SK-N-SH (cell line): Measurements from ENCODE around the gene GABARAPL2. TPM values are rescaled to one million over a fixed set of nuclear protein-coding genes. Genes with fewer than 3 reads are reported as not detected.

Source experiments
- CTCF ChIA-PET: fragments of 300-600, 350-600 bp; formaldehyde crosslinking; extraction: SDS; loops from one replicate; lab custom pipeline; 2021; lab: Yijun Ruan, JAX
- POLR2A ChIA-PET: fragments of 350-600 bp; sonication (Branson Sonifier 250); formaldehyde crosslinking; extraction: SDS; loops from one replicate; lab custom pipeline; 2020; ENCODE audit warnings: antibody characterized with exemption, inconsistent platforms; lab: Yijun Ruan, JAX
- DNase-seq: peaks from one replicate; pipeline ENCODE4 v3.0.0; 2012
- H2AFZ ChIP-seq: fragments of 200-600 bp; sonication (generic); 2 replicates; pipeline ENCODE4 v1.8.1; 2016; ENCODE audit warnings: antibody characterized with exemption, mild to moderate bottlenecking, low read depth
- H3F3A ChIP-seq: fragments of 200-600 bp; sonication (generic); replicated peaks from 2 replicates; pipeline ENCODE3; 2016; ENCODE audit warnings: antibody characterized with exemption, mild to moderate bottlenecking; ENCODE audit not compliant: insufficient read depth
- H3K27ac ChIP-seq, 2 experiments: fragments of 200-500 bp in 1 of 2; fragments of 200-600 bp in 1 of 2; sonication (Bioruptor generic) in 1 of 2; sonication (generic), shearing (Covaris generic) in 1 of 2; 2 replicates each; pipeline versions ENCODE4 v1.5.1 to v1.6.1; 2014 to 2016; ENCODE audit warnings: low read depth in 2 of 2, inconsistent platforms in 1 of 2, low read length in 1 of 2, mild to moderate bottlenecking in 1 of 2, mixed read lengths in 1 of 2
- H3K27me3 ChIP-seq: fragments of 200-600 bp; sonication (generic), shearing (Covaris generic); 2 replicates; pipeline ENCODE4 v1.6.1; 2016; ENCODE audit warnings: mixed run types; ENCODE audit not compliant: insufficient read depth
- H3K36me3 ChIP-seq, 2 experiments: fragments of 200-500 bp in 1 of 2; fragments of 200-600 bp in 1 of 2; sonication (Bioruptor generic) in 1 of 2; sonication (generic) in 1 of 2; replicated peaks in 1 of 2; 2 replicates each; pipeline versions ENCODE3 to v1.5.1; 2014 to 2016; ENCODE audit warnings: low read length in 1 of 2, mild to moderate bottlenecking in 1 of 2; ENCODE audit not compliant: insufficient read depth in 2 of 2, control insufficient read depth in 1 of 2
- H3K4me1 ChIP-seq, 2 experiments: fragments of 200-500 bp in 1 of 2; fragments of 200-600 bp in 1 of 2; sonication (Bioruptor generic) in 1 of 2; sonication (generic), shearing (Covaris generic) in 1 of 2; 2 replicates each; pipeline versions ENCODE4 v1.5.1 to v1.6.1; 2014 to 2016; ENCODE audit warnings: low read depth in 1 of 2, low read length in 1 of 2, mixed run types in 1 of 2; ENCODE audit not compliant: insufficient read depth in 2 of 2, control insufficient read depth in 1 of 2
- H3K4me2 ChIP-seq: fragments of 200-600 bp; sonication (generic), shearing (Covaris generic); 2 replicates; pipeline ENCODE4 v1.6.1; 2017; ENCODE audit warnings: mixed run types
- H3K4me3 ChIP-seq, 2 experiments: fragments of 200-500 bp in 1 of 2; fragments of 200-600 bp in 1 of 2; sonication (Bioruptor generic) in 1 of 2; sonication (generic), shearing (Covaris generic) in 1 of 2; 2 replicates each; pipeline versions ENCODE4 v1.5.1 to v1.8.1; 2014 to 2016; ENCODE audit warnings: low read depth in 2 of 2, inconsistent platforms in 1 of 2, low read length in 1 of 2, mild to moderate bottlenecking in 1 of 2, mixed read lengths in 1 of 2, moderate library complexity in 1 of 2
- H3K79me2 ChIP-seq: fragments of 200-600 bp; sonication (generic); 2 replicates; pipeline ENCODE4 v1.8.1; 2017; ENCODE audit warnings: mild to moderate bottlenecking; ENCODE audit not compliant: insufficient read depth
- H3K9ac ChIP-seq: fragments of 200-600 bp; sonication (generic); 2 replicates; pipeline ENCODE4 v1.6.1; 2017; ENCODE audit warnings: mixed run types
- H3K9me2 ChIP-seq: fragments of 200-600 bp; sonication (generic); 2 replicates; pipeline ENCODE4 v1.6.1; 2017; ENCODE audit warnings: mixed run types
- H3K9me3 ChIP-seq: fragments of 200-600 bp; sonication (generic); 2 replicates; pipeline ENCODE4 v1.6.1; 2017; ENCODE audit warnings: mixed run types, mild to moderate bottlenecking, moderate library complexity
- H4K20me1 ChIP-seq: fragments of 200-600 bp; sonication (generic); 2 replicates; pipeline ENCODE4 v1.6.1; 2017; ENCODE audit warnings: mild to moderate bottlenecking, mixed run types; ENCODE audit not compliant: insufficient read depth
- CHD2 ChIP-seq: fragments of 150-350 bp; IDR thresholded peaks from 2 replicates; pipeline ENCODE4 v1.6.1; 2018; ENCODE audit warnings: low read length; ENCODE audit not compliant: partially characterized antibody
- FOSL2 ChIP-seq: IDR thresholded peaks from 2 replicates; pipeline ENCODE4 v1.4.0; 2012; ENCODE audit warnings: low read depth, mild to moderate bottlenecking, moderate library complexity, borderline replicate concordance
- FOXM1 ChIP-seq: IDR thresholded peaks from 2 replicates; pipeline ENCODE4 v1.4.0; 2012; ENCODE audit warnings: low read depth, mild to moderate bottlenecking
- GATA2 ChIP-seq: sonication (generic); formaldehyde crosslinking; IDR thresholded peaks from 2 replicates; pipeline ENCODE4 v1.5.0; 2020; ENCODE audit warnings: mild to moderate bottlenecking, missing genetic modification reagents
- IRF3 ChIP-seq: fragments of 150-350 bp; IDR thresholded peaks from 2 replicates; pipeline ENCODE4 v1.6.1; 2016; ENCODE audit warnings: mild to moderate bottlenecking, low read depth, low read length
- JUND ChIP-seq: IDR thresholded peaks from 2 replicates; pipeline ENCODE4 v1.4.0; 2012
- MAX ChIP-seq: IDR thresholded peaks from 2 replicates; pipeline ENCODE4 v1.4.0; 2012; ENCODE audit warnings: low read depth
- MEF2A ChIP-seq: IDR thresholded peaks from 2 replicates; pipeline ENCODE4 v1.4.0; 2012; ENCODE audit warnings: low read depth, borderline replicate concordance
- MXI1 ChIP-seq: IDR thresholded peaks from 2 replicates; pipeline ENCODE4 v1.6.1; 2012; ENCODE audit warnings: mild to moderate bottlenecking, low read depth, low read length, improper control_type of control experiment
- PBX3 ChIP-seq: IDR thresholded peaks from 2 replicates; pipeline ENCODE4; 2012
- POLR2AphosphoS5 ChIP-seq: IDR thresholded peaks from 2 replicates; pipeline ENCODE4 v1.6.1; 2012; ENCODE audit warnings: low read depth, low read length
- RAD21 ChIP-seq: IDR thresholded peaks from 2 replicates; pipeline ENCODE4 v1.6.1; 2012; ENCODE audit warnings: mild to moderate bottlenecking, low read length
- RCOR1 ChIP-seq: fragments of 150-350 bp; IDR thresholded peaks from 2 replicates; pipeline ENCODE4 v1.6.1; 2017; ENCODE audit warnings: antibody characterized with exemption, low read length
- RFX5 ChIP-seq: IDR thresholded peaks from 2 replicates; pipeline ENCODE4 v1.6.1; 2012; ENCODE audit warnings: mild to moderate bottlenecking, improper control_type of control experiment, low read length
- SIN3A ChIP-seq: IDR thresholded peaks from 2 replicates; pipeline ENCODE4 v1.6.1; 2012; ENCODE audit warnings: low read depth, mild to moderate bottlenecking, low read length, moderate library complexity, borderline replicate concordance
- SMC3 ChIP-seq: IDR thresholded peaks from 2 replicates; pipeline ENCODE4 v1.6.1; 2012; ENCODE audit warnings: low read depth, low read length, improper control_type of control experiment
- USF1 ChIP-seq: IDR thresholded peaks from 2 replicates; pipeline ENCODE4 v1.4.0; 2012; ENCODE audit warnings: low read depth, borderline replicate concordance
- WGBS: methylation state at CpG from one replicate; pipeline ENCODE4 v1.1.6; 2017; ENCODE audit warnings: low lambda C conversion rate; 5-methylcytosine and 5-hydroxymethylcytosine counted together
- polyA plus RNA-seq, 3 experiments: library from polyadenylated mRNA; depleted of rRNA; stranded (reverse); fragments of >200 nt; gene quantifications; 2 replicates each; pipeline ENCODE4 v1.2.3, GENCODE V29; 2012

Gene GABARAPL2
- polyA plus RNA-seq, 1 of the 3 experiments (the other 2 are of a cell fraction), result 135 TPM

- H3F3A ChIP-seq, result no peaks in the 10 kb centered on the region
- no peak overlapping the region for H2AFZ ChIP-seq
- POLR2A ChIA-PET, result interaction anchor here (0.6 kb wide), 1 partner anchor 32 kb away, joined by 4 read pairs; no protein-coding TSS in a partner anchor
- no peaks in the 10 kb centered on the region for H4K20me1 ChIP-seq
- no peak overlapping the region for H3K4me2 ChIP-seq
- TF ChIP-seq GATA2 (CRISPR knock-in tag), result no peak
- TF ChIP-seq USF1, result no peak
- no peak for TF ChIP-seq MAX
- TF ChIP-seq FOSL2, result no peak
- no peak for TF ChIP-seq MXI1
- TF ChIP-seq, all 33 proteins: peak for 0
- no peak for DNase-seq
- no peaks in the 10 kb centered on the region for H3K36me3 ChIP-seq
- no peak overlapping the region for H3K4me3 ChIP-seq
- no peaks in the 10 kb centered on the region for H3K9me2 ChIP-seq
- H3K9ac ChIP-seq, result no peak overlapping the region
- no peaks in the 10 kb centered on the region for H3K79me2 ChIP-seq
- H3K27me3 ChIP-seq, result no peaks in the 10 kb centered on the region
- no peaks in the 10 kb centered on the region for H3K4me1 ChIP-seq
- H3K27ac ChIP-seq, result no peak overlapping the region
- H3K9me3 ChIP-seq, result no peaks in the 10 kb centered on the region
- WGBS, result 86% methylated on average over 5 of the region's 5 CpGs
- CTCF ChIA-PET, result interaction anchor here (1.3 kb wide), 1 partner anchor 10 kb away, joined by 5 read pairs; no protein-coding TSS in a partner anchor
Observed at GRCh38 chr16:75527825-75528299, 38.3 kb upstream of the GABARAPL2 start.

GRCh38 chr16:75529056-75529905 is 36.9 kb upstream of the GABARAPL2 start:
- Histone ChIP-seq H3K36me3 (no peaks in the 10 kb centered on the region), H3K27ac (no peak overlapping the region), H3K4me2 (no peak overlapping the region), H3K9ac (no peak overlapping the region), H3K79me2 (no peaks in the 10 kb centered on the region), H2AFZ (no peak overlapping the region), H4K20me1 (no peaks in the 10 kb centered on the region), H3K9me3 (no peaks in the 10 kb centered on the region), H3K4me1 (no peaks in the 10 kb centered on the region), H3K4me3 (no peak overlapping the region), H3F3A (no peaks in the 10 kb centered on the region), H3K27me3 (no peaks in the 10 kb centered on the region), H3K9me2 (no peaks in the 10 kb centered on the region)
- 95% methylated on average over 61 of the region's 81 CpGs for WGBS
- no peak for DNase-seq
- CTCF ChIA-PET, result interaction anchor here (0.6 to 1.3 kb wide), 2 partner anchors 12 to 109 kb away, joined by 4 to 5 read pairs; no protein-coding TSS in a partner anchor
- POLR2A ChIA-PET, result no interaction called here
- TF ChIP-seq GATA2 (CRISPR knock-in tag) (no peak), FOSL2 (no peak), RAD21 (no peak), RFX5 (no peak), MAX (no peak), MXI1 (no peak), USF1 (no peak), PBX3 (no peak), JUND (no peak), FOXM1 (no peak), POLR2AphosphoS5 (no peak), SIN3A (no peak), IRF3 (no peak), SMC3 (no peak), MEF2A (no peak), CHD2 (no peak), RCOR1 (no peak)
